KG1 (cell line): ENCODE data around the gene NAXE.
A peak's percentile ranks its signal among the peaks of the same experiment; 100 is the strongest.
"Not testable (repeated sequence)": the region's sequence is repeated elsewhere in the genome, so short reads cannot be mapped to it uniquely, and the experiment has no call there.

Source experiments
- DNase-seq: peaks from one replicate; lab custom pipeline; 2025; lab: John Stamatoyannopoulos, UW

NAXE gene

DNA sequence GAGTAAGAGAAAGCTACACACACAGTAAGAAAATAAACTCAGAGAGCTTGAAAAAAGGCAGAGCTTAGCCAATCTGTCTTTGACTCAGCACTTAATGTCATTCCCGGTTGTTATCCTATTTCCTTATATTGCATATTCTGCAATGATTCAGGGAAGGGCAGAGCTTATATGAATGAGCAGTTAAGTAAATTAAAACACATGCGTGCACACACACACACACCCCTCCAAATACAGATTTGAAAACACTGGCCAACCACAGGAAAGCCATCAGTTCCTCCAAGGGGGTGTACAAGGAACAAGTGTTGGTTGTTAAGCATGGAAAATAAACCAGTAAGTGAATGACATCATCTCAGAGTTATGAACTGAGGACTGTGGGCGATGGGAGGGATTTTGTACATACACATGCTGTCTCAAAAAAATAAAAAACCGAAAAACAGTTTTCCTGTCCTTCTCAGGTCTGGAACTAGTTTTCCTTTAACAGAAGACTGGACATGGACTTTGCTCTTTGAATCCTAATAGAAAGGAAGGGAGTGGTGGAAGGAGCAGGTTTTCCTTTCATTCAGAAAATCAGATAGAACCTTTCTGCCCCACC is 20.2 kb upstream of the NAXE start:
- no peak for DNase-seq

DNA sequence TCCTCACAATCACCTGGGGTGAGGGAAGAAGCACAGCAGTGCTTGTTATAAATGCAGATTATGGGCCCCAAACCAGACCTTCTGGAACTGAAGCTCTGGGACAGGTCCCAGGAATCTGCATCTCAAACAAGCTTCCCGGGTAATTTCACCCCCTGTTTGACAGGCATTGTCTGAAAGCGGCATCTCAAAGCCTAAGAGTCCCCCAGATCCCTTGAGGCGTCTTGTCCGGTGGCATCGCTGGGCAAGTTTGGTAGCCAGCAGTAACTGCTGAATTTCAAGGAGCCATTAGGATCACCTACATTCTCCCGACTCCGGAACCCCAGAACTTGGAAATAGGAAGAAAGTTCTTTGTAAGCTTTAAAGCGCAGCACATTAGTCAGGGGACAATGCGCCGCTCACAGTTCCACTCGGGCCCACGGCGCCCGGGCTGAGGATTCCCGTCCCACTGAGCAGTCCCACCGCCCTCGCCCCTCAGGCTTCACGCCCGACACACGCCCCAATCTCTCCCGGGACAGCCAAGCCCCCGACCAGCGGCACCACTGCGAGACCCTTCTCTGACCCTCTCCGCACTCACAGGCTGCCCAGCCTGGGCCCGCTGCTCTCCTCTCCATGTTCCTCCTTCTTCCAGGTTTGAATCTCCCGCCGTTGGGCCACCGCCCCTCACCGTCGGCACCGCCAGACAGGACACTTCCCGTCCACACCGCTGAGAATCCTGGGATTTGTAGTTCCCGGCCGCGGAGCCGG is 19.5 kb upstream of the NAXE start, which contains the start of gene IQGAP3:
Gene IQGAP3 (minus strand): TSS at position 647 of the 744 bp plus-strand sequence. CDS start 36 bp downstream, at position 611.
- DNase-seq, result peak; percentile 48

DNA sequence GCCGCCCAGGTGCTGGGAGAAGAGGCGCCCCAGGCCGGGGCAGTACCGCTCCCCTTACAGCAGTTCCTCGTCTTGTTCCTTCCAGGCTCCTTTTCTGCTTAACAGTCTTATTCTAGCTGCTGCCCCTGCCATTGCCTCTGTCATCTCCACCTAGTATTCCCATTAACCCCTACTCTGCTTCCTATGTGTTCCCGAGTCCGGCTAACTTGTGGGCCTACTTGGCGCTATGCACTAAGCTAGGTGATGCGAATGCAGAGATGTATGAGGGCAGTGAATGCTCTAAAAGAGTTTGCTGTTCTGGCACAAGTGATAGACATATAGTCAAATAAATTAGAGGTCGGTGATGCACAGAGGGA is 18.9 kb upstream of the NAXE start:
- DNase-seq, result no peak

DNA sequence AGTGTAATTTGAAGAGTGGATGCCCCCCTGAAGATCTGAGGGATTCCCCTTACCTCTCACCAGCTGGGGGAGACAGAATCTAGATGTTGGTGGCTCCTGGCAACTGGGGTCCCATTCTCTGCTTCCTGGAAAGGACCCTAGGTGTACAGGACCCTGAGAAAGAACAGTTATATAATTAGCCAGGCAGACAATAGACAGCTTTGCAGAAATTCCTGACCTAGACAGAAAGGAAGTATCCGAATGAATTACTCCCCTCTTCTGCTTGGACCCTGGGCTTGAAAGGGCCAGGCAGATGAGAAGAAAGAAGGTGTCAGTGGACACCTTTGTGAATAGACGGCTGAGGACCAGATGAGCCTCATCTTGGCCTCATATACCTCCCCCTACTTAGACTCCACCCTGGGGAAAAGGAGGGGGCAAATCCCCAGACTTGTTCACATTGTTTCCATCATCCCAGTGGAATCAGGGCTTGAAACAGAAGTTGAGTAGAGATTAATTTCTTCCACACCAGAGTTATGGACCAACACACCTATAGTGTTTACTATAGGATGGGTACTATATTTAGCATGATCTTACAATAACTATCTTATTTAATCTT is 17.4 kb upstream of the NAXE start:
- no peak for DNase-seq

DNA sequence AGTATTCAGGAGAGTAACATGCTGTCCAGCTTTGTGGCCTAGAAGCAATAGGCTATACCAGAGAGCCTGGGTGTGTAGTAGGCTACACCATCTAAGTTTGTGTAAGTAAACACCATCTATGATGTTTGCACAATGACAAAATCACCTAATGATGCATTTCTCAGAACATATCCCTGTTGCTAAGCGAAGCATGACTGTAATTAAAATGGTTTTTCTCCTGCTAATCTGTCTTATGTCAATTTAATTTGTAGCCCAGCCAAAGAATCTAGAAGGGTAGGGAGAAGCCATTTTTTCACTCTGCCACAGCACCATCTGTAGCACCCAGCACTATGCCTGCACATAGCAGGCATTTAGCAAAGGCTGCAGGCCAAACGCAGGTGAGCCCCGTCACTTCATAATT is 14.0 kb upstream of the NAXE start:
- no peak for DNase-seq

DNA sequence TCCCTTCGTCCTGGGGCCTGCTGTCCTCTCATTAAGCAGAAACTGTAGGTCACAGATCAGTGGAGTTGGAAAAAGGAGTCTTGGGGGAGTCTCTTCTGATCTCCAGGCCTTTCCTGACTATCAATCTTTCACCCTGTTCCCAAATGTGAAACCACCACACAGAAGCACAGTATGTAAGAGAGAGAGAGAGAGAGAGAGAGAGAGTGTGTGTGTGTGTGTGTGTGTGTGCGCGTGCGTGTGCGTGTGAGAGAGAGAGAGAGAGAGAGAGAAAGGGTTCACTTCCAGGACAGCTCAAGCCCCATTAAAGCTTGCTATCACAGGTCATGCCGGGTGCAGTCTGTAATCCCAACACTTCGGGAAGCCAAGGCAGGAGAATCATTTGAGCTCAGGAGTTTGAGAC is 13.5 kb upstream of the NAXE start:
- no peak for DNase-seq

DNA sequence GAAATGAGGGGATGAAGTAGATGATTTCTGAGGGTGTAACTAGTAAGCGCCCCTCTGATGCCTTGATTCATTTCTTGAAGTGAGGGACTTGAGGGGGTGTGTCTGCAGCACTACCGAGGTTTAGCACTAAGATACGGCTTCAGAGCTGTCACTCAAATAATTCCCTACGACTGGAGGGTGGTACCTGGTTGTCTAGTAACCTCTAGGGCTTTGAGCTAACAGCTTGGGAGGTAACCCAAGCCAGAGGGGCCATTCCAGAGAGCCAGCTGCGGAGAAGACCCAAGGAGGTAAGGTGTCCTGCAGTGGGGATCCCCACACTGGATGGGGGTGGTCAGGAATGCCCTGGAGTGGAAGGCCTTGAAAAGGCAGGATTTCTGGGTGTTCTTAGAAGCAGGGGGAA is 12.1 kb upstream of the NAXE start, which contains the start of gene TTC24:
Gene TTC24 (plus strand): TSS at position 252 of the 400 bp plus-strand sequence. CDS start 1,642 bp downstream, outside the sequence.
- DNase-seq, result no peak

DNA sequence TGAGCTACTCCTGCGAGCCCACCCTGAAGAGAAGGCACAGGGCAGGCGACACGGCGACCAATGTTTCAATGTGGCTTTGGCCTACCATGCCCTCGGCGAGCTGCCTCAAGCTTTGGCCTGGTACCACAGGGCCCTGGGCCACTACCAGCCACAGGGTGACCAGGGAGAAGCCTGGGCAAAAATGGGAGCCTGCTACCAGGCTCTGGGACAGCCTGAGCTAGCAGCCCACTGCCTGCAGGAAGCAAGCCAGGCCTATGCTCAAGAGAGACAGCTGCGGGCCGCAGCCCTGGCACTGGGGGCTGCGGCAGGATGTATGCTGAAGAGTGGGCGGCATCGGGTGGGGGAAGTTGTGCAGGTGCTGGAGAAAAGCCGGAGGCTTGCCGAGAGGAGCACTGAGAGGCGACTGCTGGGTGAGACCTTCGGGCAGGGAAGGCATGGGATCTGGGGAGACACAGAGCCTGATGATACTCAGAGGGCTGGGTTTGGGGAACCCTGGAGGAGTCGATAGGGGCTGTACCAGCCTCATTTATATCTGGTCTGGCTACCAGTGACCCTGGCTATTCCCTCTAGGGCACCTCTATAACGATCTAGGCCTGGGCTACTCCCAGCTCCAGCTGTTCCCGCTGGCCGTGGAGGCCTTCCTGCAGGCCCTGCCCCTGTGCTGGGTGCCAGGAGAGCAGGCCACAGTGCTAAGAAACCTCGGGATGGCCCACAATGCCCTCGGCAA is 9.8 kb upstream of the NAXE start:
- no peak for DNase-seq

DNA sequence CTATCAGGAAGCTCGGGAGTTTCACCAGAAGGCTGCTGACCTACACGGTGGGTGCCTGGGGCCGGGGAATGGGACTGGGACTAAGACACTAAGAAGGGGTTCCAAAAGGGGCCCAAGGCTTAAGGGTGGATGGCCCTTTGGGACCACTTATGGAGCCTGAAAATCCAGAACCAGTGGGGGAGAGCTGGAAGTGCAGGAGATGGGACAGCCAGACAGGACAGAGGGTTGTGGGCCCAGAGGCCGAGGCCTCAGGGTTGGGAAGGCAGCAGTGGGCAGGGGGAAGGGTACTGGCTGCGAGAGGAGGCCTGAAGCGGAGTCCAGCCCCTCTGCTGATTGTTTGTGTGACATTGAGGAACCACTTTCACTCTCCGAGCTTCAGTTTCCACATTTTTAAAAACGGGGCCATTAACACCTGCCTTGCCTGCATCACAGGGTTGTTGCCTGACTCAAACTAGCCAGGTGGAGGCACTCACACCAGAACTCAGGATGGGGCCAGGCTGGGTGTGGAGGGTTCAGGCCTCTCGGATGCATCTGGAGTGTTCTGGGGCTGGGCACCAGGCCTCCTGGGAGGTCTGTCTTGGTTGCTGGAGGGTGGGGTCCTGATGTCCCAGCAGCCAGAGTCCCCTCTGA is 9.1 kb upstream of the NAXE start:
- DNase-seq, result no peak

DNA sequence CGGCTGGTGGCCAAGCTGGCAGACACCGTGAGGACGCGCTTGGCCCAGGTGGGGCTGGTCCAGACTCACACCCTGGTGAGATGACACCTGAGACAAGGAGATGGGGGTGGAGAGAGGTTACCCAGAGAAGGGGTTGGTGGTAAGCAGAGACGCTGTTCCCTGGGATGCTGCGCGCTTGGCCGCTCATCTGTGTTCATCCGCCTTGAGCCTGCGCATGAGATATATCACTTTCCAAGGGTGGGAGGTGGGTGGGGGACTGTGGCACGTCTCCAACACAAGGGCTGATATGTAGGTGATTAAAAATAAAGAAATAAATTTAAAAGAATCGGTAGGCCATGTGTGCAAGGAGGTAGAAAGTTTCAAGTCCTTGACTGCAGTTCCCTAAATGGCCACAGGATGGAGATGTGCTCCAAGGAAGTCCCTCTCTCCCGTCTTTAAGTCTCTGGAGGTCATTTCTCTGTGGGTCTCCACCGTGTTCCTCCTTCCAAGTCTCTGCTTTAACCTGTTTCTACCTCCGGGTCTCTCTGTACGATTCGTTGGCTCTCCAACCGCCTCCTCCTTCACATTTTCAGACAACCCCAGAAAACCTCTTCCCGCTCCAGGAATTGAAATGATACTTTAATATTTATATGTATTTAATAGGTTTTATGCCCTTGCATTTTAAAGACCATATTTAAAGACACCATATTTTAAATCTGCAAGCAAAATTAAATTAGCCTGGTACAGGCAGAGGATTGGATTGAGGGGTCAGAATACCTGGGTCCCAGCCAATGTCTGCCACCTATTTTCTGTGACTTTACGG is 7.6 kb upstream of the NAXE start:
- peak; percentile 66 for DNase-seq

DNA sequence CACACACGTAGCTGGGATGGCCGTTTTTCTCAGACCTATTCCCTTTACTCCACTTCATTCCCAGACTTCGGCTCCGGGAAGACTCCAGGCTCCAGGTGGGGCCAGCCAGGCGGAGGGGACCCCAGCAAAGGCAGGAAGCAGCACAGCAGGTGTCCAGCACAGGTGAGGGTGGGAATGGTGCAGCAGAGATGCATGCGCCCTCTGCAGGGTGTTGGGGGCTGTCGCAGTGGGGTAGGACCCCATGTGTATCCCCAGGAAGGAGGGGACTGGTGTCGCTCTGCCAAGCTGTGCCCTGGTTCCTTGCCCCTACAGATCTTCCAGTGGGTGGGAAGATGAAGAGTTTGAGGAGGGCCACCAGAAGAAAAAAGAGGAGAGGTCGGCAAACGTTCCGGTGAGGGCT is 6.8 kb upstream of the NAXE start:
- DNase-seq, result no peak

DNA sequence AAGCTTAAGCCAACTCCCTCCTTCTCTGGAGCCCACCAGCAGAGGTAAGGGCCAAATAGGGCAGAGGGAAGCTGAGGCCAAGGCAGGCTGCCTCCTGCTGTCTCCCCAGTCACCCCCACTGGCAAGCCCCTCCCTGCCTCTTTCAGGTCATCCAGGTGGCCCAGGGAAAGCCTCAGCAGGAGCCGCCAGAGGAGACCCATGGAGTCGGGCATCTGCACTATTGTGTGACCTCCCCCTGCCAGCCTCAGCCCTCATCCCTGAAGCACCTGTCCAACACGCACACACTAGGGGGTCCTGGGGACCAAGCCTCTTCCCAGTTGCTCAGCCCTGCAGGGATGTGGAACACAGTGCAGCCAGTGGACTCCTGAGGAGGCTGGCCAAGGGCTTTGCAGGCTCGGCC is 5.3 kb upstream of the NAXE start:
- DNase-seq, result no peak

DNA sequence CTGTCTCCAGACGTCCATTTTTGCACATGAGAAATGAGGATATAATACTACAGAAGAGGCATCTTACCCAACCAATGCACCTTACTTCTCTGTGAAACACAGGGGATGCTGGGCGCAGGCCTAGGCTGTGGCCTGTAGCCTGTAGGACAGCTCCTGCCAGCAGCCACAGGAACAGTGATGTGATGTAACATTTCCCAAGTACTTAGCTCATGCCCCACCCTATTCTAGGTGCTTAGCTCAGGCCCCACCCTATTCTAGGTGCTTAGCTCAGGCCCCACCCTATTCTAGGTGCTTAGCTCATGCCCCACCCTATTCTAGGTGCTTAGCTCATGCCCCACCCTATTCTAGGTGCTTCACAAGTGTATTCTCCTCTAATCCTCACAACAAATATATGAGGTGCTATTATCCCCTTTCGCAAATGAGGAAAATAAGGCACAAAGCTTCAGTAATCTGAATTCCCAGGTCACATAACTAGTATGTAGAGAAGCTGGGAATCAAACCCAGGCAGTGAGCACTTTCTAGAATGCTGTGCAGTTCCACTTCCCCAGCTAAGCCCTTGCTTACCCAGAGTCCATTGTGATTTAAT is 4.6 kb upstream of the NAXE start:
- no peak for DNase-seq

DNA sequence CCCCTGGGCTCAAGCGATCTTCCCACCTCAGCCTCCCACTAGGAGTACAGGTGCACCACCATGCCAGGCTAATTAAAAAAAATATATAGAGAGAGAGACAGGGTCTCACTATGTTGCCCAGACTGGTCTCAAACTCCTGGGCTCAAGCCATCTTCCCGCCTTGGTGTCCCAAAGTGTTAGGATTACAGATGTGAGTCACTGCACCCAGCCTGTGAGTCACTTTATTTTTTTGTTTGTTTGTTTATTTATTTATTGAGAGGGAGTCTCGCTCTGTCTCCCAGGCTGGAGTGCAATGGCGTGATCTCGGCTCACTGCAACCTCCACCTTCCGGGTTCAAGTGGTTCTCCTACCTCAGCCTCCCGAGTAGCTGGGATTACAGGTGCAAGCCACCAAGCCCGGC is 3.6 kb upstream of the NAXE start:
- not testable (repeated sequence) for DNase-seq

DNA sequence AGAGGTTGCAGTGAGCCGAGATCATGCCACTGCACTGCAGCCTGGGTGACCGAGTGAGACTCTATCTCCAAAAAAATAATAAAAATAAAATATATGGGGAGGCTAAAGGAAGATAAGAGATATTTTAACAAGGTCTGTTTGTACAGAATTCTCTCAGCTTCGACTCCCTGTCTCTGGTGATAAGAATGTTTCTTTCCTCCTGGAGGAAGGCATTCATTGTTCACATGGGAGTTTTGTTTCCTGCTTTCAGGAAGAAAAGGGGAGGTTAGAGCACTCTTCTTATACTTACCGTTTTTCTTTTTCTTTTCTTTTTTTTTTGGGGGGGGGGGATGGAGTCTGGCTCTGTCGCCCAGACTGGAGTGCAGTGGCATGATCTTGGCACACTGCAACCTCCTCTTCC is 2.0 kb upstream of the NAXE start:
- no peak for DNase-seq

DNA sequence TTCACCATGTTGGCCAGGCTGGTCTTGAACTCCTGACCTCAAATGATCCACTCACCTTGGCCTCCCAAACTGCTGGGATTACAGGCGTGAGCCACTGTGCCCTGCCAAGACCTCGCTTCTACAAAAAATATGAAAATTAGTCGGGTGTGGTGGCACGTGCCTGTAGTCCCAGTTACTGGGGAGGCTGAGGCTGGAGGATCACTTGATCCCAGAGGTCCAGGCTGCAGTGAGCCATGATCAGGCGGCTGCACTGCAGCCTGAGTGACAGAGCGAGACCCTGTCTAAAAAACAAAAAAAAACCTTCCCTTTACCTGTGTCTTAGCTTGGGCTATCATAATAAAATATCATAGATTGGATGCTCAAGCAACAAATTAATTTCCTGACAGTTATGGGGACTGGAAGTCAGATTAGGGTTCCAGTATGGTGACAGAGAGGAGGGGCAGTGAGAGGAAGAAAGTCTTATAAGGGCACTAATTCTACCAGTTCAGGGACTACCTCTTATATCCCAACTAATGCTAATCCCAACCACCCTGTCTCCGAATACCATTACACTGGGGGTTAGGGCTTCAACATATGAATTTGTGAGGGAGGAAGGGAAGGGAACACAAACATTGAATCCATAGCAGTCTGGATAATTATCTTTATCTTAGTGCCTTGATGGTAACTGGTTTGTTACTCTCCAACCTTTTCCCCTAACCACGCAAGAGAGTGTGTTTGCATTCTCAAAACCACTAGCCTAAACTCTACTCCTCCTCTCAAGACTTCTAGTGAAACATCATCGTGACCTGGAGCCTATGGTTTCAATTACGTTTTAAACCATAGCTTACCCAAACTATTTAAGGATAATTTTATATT is 1.0 kb upstream of the NAXE start:
- no peak for DNase-seq

DNA sequence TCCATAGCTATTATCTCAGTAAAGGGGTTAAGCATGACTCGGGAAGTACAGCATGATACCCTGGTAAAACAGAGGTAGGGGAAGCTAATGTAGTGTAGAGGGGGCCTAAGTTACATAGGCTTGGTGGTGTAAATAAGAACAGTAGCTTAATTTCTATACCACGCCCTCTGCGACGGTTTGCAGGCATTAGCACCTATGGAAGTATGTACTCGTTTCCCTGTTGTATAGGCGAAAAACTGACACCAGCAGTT is 470 bp upstream of the NAXE start:
- DNase-seq, result no peak

DNA sequence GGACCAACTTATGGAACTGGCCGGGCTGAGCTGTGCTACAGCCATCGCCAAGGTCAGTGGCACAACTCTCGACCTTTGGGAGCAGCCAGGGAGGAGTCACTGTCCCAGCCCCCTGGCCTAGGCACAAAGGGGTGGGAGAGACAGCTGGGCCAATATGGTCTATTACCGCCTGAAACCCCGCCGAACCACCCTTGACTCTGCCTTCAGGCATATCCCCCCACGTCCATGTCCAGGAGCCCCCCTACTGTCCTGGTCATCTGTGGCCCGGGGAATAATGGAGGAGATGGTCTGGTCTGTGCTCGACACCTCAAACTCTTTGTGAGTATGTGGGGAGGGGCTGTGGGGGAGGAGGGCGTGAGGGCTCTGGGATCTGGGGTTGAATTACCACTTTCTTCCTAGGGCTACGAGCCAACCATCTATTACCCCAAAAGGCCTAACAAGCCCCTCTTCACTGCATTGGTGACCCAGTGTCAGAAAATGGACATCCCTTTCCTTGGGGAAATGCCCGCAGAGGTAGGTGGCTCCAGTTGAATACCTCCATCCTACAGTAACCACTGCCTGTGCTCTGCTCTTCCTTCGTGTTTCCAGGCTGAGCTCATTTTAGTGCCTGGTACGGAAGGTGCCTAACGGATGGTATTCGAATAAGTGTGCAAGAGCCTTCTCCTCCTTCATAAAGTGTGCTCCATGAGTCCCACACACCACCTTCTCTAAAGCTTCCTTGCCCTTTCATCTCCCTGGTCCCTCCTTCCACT is 758 bp downstream of the NAXE start:
- DNase-seq, result no peak

DNA sequence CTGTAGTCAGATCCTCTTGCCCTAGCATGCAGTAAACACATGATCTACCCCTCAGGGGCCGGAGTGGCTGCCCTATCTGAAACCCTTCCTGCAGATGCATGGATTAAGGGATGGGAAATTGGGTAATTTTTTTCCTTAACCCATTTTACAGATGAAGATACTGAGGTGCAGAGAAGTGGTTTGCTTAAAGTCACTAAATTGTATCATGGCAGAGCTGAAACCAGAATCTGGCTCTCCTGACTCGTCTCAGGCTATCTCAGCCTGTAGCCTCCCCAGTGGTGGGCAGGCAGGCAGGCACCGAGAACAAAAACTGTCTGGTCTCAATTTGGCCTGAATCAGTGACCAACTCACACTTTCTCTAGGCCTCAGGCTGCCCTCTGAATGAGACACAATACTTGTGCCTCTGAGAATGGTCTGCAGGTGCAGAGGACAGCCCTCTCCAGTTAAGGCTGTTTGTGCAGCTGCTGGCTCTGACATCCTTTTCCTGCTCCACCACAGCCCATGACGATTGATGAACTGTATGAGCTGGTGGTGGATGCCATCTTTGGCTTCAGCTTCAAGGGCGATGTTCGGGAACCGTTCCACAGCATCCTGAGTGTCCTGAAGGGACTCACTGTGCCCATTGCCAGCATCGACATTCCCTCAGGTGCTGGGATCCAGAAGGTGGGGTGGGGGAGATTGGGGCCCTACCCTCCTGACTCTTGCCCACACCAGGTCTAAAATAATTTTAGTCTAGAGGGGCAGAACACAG is 1.5 kb downstream of the NAXE start:
- DNase-seq, result no peak
